GM23338 (cell line): ENCODE measurements around the gene NUDC. TPM values are rescaled to one million over a fixed set of nuclear protein-coding genes. Genes with fewer than 3 reads are reported as not detected.

Experiments used
- ATAC-seq: fragments of 200-7000 bp; cut with Tn5 transposase; 3 replicates; pipeline ENCODE4 v1.9.1; 2020
- DNase-seq: peaks from one replicate; pipeline ENCODE4 v3.0.0-alpha.2; 2015; ENCODE audit warnings: low spot score
- H2AFZ ChIP-seq: fragments of 200-600 bp; sonication (generic); 2 replicates; pipeline ENCODE4 v1.8.0; 2016; ENCODE audit warnings: antibody characterized with exemption, mild to moderate bottlenecking, moderate library complexity
- H3F3A ChIP-seq: fragments of 200-600 bp; sonication (generic); replicated peaks from 2 replicates; pipeline ENCODE4 v1.8.0; 2017; ENCODE audit warnings: antibody characterized with exemption, mixed run types, low read depth
- H3K27ac ChIP-seq: fragments of 200-600 bp; sonication (generic); 2 replicates; pipeline ENCODE4 v1.6.1; 2016; ENCODE audit warnings: low read depth
- H3K27me3 ChIP-seq: fragments of 200-600 bp; sonication (generic); 2 replicates; pipeline ENCODE4 v1.8.0; 2016; ENCODE audit warnings: mild to moderate bottlenecking, mixed run types, moderate library complexity; ENCODE audit not compliant: insufficient read depth
- H3K36me3 ChIP-seq: fragments of 200-600 bp; sonication (generic); 2 replicates; pipeline ENCODE4 v1.8.0; 2016; ENCODE audit warnings: mild to moderate bottlenecking; ENCODE audit not compliant: insufficient read depth
- H3K4me1 ChIP-seq: fragments of 200-600 bp; sonication (generic); 2 replicates; pipeline ENCODE4 v1.8.0; 2016; ENCODE audit warnings: mild to moderate bottlenecking, moderate library complexity; ENCODE audit not compliant: insufficient read depth
- H3K4me2 ChIP-seq: fragments of 200-600 bp; sonication (generic); 2 replicates; pipeline ENCODE4 v1.7.1; 2017; ENCODE audit warnings: mixed run types
- H3K4me3 ChIP-seq: fragments of 200-600 bp; sonication (generic); 2 replicates; pipeline ENCODE4 v1.6.1; 2016; ENCODE audit warnings: mixed run types
- H3K79me2 ChIP-seq: fragments of 200-600 bp; sonication (generic); replicated peaks from 2 replicates; pipeline ENCODE4 v1.8.0; 2017; ENCODE audit warnings: mild to moderate bottlenecking; ENCODE audit not compliant: insufficient read depth
- H3K9me2 ChIP-seq: fragments of 200-600 bp; sonication (generic); 2 replicates; pipeline ENCODE4 v1.8.0; 2017; ENCODE audit not compliant: insufficient read depth
- H4K20me1 ChIP-seq: fragments of 200-600 bp; sonication (generic); replicated peaks from 2 replicates; pipeline ENCODE4 v1.8.0; 2017; ENCODE audit warnings: mild to moderate bottlenecking; ENCODE audit not compliant: insufficient read depth
- H3K27ac Mint-ChIP-seq: 2 replicates; pipeline ENCODE4 v1.8.0; 2020; ENCODE audit warnings: inconsistent platforms, mild to moderate bottlenecking, moderate library complexity, mixed read lengths
- H3K27me3 Mint-ChIP-seq: 3 replicates; pipeline ENCODE4 v1.8.0; 2022; ENCODE audit warnings: low read depth, mild to moderate bottlenecking, moderate library complexity, mixed read lengths, inconsistent platforms; ENCODE audit not compliant: insufficient read depth, poor library complexity
- H3K36me3 Mint-ChIP-seq: 3 replicates; pipeline ENCODE4 v1.8.0; 2021; ENCODE audit warnings: low read depth, mild to moderate bottlenecking, inconsistent platforms, moderate library complexity, mixed read lengths
- H3K4me1 Mint-ChIP-seq: 3 replicates; pipeline ENCODE4 v1.8.0; 2020; ENCODE audit warnings: mild to moderate bottlenecking, inconsistent platforms, mixed read lengths
- H3K4me3 Mint-ChIP-seq: 3 replicates; pipeline ENCODE4 v1.8.0; 2021; ENCODE audit warnings: moderate library complexity, mild to moderate bottlenecking, inconsistent platforms, mixed read lengths
- H3K9me3 Mint-ChIP-seq: 3 replicates; pipeline ENCODE4 v1.8.0; 2020; ENCODE audit warnings: moderate library complexity, mild to moderate bottlenecking, inconsistent platforms, mixed read lengths
- CREB1 ChIP-seq: fragments of 250-450 bp; sonication (Bioruptor Pico); IDR thresholded peaks from 2 replicates; pipeline ENCODE4 v1.5.0; 2020; ENCODE audit warnings: low read depth, mild to moderate bottlenecking, moderate library complexity
- EZH2phosphoT487 ChIP-seq: fragments of 200-600 bp; sonication (generic); IDR thresholded peaks from one replicate; pipeline ENCODE4 v1.8.1; 2018; ENCODE audit warnings: antibody characterized with exemption; ENCODE audit not compliant: unreplicated experiment
- NANOG ChIP-seq: IDR thresholded peaks from 2 replicates; pipeline ENCODE4 v1.6.1; 2016; ENCODE audit warnings: antibody characterized with exemption, borderline replicate concordance
- POLR2AphosphoS5 ChIP-seq: IDR thresholded peaks from 2 replicates; pipeline ENCODE4 v1.6.1; 2016; ENCODE audit warnings: antibody characterized with exemption, low read depth
- STAT1 ChIP-seq: IDR thresholded peaks from one replicate; pipeline ENCODE4 v1.6.1; 2016; ENCODE audit warnings: antibody characterized with exemption; ENCODE audit not compliant: unreplicated experiment
- ZNF331 ChIP-seq: fragments of 250-450 bp; sonication (Bioruptor Pico); IDR thresholded peaks from 2 replicates; pipeline ENCODE4 v1.5.0; 2020; ENCODE audit warnings: low read depth, mild to moderate bottlenecking, moderate library complexity
- polyA plus RNA-seq: library from polyadenylated mRNA; unstranded; fragments of >200 nt; fragmentation: Nextera tagmentation; extraction: Ambion mirVana; gene quantifications from 2 replicates; pipeline ENCODE4 v1.2.1, GENCODE V29; 2016
- total RNA-seq: library from RNA; depleted of rRNA; stranded (reverse); fragments of >200 nt; shearing (Covaris generic); gene quantifications from 2 replicates; pipeline ENCODE4 v1.2.3, GENCODE V29; 2014
- TF ChIP-seq, protein P1 (sequence below): IDR thresholded peaks from 2 replicates; pipeline ENCODE4 v1.6.1; 2016; ENCODE audit warnings: antibody characterized with exemption
- TF ChIP-seq, protein P2 (sequence below), 2 experiments: fragments of 200-600 bp in 1 of 2; sonication (generic) in 1 of 2; conservative IDR thresholded peaks; 2 replicates each; pipeline versions ENCODE4 v1.5.1 to v1.6.1; 2016 to 2017; ENCODE audit warnings: antibody characterized with exemption in 2 of 2, low read depth in 2 of 2, mild to moderate bottlenecking in 2 of 2, moderate library complexity in 1 of 2

Gene NUDC
- total and polyA plus RNA-seq, 2 experiments from 2014 or later, result 96.2 to 224 TPM

DNA sequence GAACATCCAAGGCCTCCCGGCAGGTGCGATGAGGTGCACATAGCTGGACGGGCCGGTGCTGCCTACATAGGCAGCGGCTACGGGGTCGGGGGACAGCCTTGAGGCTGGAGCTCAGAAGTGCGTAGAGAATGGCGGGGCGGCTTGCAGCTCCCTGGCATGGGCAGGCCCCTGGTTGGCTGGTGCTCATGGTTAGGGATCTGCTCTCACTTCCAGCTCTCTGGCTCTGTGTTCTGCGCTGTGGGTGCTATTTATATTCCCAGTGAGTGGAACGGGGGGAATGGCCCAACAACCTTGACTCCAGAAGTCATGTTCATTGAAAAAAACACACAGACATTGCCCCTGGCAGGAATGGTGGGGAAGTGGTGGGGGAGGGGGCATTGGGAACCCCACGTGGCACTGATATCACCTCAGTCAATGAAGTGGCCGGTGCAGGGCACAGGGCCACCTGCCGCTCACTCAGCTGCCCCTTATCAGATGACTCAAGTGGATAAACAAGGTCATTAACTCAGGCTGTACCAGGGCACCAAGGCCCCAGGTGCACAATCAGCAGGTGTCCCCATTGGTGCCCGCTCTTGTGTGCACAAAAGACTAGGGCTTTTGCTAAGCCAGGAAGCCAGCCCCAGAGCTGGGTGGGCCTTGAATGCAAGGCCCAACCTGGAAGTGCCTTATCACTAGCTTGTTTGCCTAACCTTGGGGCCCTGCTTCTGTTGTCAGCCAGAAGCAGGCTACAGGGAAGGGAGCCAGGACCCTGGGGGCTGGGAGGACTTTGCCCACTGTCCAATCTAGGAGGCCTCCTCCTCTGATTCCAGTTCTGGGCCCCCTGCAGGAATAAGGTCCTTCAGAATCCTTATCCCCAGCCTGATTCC is 7.6 kb upstream of the NUDC start, which contains the start of gene NR0B2 (continued):
- TF ChIP-seq EZH2phosphoT487 (no peak), ZNF331 (CRISPR knock-in tag) (no peak), CREB1 (CRISPR knock-in tag) (no peak), POLR2AphosphoS5 (no peak), NANOG (no peak), STAT1 (no peak)
- TF ChIP-seq, protein P1, sequence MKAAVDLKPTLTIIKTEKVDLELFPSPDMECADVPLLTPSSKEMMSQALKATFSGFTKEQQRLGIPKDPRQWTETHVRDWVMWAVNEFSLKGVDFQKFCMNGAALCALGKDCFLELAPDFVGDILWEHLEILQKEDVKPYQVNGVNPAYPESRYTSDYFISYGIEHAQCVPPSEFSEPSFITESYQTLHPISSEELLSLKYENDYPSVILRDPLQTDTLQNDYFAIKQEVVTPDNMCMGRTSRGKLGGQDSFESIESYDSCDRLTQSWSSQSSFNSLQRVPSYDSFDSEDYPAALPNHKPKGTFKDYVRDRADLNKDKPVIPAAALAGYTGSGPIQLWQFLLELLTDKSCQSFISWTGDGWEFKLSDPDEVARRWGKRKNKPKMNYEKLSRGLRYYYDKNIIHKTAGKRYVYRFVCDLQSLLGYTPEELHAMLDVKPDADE, result no peak

DNA sequence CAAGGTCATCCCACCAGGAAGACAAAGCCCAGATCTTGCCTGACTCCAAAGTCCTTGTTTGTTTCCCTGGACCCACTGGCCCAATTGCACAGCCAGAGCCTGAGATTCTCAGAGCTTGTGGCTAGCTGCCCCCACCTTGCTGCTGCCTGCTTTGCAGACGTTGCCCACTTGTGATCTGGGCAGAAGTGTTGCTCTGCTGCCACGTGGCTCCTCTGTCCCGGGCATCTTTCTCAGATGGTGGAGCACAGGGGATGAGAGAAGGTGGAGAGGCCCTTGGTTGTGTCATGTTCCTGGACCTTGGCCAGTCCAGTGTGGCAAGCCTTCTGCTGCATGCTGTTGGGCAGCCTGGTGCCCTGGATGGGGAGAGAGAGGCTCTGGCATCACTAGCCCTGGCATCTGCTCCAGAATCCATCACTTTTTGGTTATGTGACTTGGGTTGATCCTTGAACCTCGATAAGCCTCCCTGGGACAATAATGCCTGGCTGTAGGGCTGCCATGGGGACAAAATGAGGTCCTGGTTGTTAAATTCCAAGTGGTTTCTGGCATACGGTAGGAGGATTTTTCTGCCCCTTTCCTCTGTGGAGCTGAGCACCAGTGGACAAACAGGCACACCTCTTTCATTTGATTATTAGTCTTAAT is 6.2 kb upstream of the NUDC start:
- Mint-ChIP-seq H3K9me3 (no peaks in the 10 kb centered on the region), H3K27ac (no peak overlapping the region), H3K27me3 (peaks cover 9% of the 10 kb centered on the region), H3K4me1 (no peaks in the 10 kb centered on the region), H3K4me3 (no peak overlapping the region), H3K36me3 (no peaks in the 10 kb centered on the region; the same call in 2 of the 3 replicates)
- Histone ChIP-seq H3K4me3 (no peak overlapping the region), H2AFZ (no peak overlapping the region), H3K79me2 (no peaks in the 10 kb centered on the region), H4K20me1 (no peaks in the 10 kb centered on the region; the same call in 1 of the 2 replicates), H3F3A (no peaks in the 10 kb centered on the region), H3K27me3 (no peaks in the 10 kb centered on the region), H3K9me2 (no peaks in the 10 kb centered on the region), H3K36me3 (no peaks in the 10 kb centered on the region), H3K27ac (no peak overlapping the region), H3K4me2 (no peak overlapping the region), H3K4me1 (no peaks in the 10 kb centered on the region)
- no peak for ATAC-seq
- TF ChIP-seq, protein P2, sequence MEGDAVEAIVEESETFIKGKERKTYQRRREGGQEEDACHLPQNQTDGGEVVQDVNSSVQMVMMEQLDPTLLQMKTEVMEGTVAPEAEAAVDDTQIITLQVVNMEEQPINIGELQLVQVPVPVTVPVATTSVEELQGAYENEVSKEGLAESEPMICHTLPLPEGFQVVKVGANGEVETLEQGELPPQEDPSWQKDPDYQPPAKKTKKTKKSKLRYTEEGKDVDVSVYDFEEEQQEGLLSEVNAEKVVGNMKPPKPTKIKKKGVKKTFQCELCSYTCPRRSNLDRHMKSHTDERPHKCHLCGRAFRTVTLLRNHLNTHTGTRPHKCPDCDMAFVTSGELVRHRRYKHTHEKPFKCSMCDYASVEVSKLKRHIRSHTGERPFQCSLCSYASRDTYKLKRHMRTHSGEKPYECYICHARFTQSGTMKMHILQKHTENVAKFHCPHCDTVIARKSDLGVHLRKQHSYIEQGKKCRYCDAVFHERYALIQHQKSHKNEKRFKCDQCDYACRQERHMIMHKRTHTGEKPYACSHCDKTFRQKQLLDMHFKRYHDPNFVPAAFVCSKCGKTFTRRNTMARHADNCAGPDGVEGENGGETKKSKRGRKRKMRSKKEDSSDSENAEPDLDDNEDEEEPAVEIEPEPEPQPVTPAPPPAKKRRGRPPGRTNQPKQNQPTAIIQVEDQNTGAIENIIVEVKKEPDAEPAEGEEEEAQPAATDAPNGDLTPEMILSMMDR (conservative IDR thresholded peaks at IDR 0.05; ENCODE audit: low read depth in 2 of 2), result no peak
- TF ChIP-seq, protein P1, result no peak
- DNase-seq, result no peak
